ENCODE results near the gene SNAP91.
"Not testable (repeated sequence)": the region's sequence is repeated elsewhere in the genome, so short reads cannot be mapped to it uniquely, and the experiment has no call there.

The SNAP91 gene

DNA sequence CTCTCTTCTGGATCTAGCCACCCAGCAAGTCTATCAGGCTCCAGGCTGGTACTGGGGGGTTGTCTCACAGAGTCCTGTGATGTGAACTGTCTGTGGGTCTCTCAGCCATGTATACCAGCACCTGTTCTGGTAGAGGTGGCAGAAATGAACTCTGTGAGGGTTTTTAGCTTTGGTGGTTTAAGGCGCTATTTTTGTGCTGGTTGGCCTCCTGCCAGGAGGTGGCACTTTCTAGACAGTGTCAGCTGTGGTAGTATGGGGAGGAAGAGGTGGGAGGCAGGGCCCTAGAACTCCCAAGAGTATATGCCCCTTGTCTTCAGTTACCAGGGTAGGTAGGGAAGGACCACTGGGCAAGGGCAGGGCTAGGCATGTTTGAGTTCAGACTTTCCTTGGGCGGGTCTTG, 75.8 kb downstream of the SNAP91 start:
- DNase-seq (ENCODE audit: low read depth), result no peak

DNA sequence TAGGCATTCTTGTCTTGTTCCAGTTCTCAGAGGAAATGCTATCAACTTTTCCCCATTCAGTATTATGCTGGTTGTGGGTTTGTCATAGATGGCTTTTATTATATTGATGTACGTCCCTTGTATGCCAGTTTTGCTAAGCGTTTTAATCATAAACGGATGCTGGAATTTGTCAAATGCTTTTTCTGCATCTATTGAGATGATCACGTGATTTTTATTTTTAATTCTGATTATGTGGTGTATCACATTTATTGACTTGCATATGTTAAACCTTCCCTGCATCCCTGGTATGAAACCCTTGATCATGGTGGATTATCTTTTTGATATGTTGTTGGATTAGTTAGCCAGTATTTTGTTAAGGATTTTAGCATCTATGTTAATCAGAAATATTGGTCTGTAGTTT, 79.0 kb downstream of the SNAP91 start:
- not testable (repeated sequence) for DNase-seq (ENCODE audit: low read depth)

DNA sequence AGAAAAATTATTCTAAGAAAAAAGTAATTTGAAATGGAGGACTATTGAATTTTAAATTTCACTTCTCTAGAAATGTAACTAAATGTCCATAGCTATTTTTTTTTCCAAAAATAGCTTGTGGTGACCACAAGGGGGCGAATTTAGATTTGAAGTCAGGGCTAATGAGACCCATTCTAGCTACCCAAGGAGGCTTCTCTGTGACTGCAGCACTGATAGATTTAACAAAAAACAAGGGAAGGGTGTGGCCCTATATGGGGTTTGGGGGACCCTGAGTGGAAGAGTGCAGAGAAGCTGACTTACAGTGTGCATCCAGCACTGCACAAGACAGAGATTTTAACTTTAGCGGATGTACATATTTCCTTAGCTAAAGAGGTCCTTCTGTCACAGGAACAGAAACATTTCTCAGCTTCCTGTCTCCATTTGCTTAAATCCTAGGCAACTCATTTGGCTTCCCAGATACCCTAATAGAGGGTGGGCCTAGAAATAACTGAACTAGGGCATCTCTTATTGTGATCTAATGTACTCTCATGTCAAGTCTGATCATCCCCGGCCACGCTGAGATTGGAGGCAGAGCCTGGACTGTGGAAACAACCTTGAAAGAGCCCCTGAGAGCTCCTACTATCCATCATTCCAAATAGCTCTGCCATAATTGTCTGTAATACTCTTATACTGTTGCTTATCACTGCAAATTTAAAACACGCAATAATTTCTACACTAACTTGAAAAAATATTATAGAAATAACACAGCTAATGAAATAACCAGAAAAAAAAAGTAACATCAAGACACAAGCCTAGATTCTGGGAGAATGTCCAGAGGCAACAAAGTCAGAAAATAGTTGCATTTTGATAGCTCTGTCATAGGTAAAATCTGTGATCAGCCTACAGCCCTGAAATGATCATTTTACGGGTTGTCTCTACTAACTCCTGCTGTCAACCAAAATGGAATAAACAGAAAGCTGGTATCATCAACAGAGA, 93.6 kb downstream of the SNAP91 start:
- DNase-seq (ENCODE audit: low read depth), result no peak

DNA sequence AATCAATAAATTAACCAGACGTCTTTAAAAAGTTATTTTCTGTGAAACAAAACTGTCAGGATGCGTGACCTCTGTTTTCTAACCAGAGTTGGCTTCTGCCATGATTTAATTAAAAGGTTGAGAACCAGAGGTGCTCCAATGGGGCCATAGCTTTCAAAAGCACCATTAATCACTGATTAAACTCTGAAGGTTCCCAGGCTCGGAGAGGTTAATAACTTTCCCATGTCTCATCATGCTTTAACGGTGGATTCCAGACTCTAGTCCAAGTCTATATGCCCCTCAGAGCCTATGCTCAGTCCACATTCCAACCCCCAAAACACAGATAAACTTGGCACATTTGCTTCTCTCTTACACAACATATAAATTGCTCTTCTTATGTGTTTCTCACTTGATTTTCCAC, 95.5 kb downstream of the SNAP91 start:
- DNase-seq (ENCODE audit: low read depth), result no peak

DNA sequence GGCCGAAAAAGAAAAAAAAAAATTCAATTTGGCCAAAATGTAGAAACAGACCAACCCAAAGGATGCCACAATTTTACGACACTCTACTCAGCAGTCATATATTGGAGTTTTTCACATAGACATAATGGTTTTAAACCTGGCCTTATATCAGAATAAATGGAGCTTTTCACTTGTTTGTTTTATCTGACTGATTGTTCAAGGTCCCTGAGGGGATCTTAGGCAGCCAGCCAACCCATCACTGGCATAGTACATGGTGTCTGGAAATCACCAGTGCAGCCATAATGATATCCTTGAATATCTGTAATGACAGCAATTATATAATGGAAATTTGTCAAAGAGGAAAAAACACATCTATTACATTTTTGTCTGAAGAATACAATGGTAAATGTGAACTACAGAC, 99.7 kb downstream of the SNAP91 start:
- DNase-seq (ENCODE audit: low read depth), result no peak

DNA sequence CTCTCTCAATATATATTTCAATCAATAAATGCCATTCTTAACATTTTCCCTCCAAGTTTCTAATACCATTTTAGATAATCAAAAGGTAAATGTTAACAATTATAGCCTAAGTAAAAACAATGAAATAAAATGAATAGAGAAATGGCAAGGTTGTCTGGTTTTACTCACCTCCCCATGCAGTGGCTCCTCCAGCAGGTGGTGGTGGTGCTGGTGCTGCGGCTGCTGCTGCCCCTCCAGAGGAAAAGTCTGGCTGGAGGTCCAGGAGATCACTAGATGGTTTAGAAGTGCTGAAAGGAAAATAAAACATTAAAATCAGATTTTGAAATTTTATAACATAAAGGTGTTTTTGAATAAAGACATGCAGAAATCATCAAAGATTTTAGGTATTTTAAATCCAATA, 103.4 kb downstream of the SNAP91 start:
- DNase-seq (ENCODE audit: low read depth), result no peak

DNA sequence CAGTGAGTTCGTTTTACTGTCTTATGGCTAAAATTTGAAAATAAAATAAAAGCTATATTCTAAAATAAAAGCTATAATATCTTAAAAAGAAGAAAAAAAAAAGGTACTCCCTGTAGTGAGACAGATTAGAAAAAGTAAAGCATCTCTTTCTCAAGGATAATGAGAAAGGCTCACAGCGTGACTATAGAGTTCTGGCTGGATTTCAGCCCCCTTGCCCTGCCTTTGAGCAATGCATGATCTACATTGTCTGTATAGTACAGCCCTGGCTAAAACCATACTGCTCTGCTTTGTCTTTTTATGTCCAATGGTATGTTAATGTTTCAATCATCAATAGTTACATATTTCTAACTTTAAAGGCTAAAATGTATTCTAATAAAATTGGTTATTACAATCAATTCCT, 105.3 kb downstream of the SNAP91 start:
- no peak for DNase-seq (ENCODE audit: low read depth)

DNA sequence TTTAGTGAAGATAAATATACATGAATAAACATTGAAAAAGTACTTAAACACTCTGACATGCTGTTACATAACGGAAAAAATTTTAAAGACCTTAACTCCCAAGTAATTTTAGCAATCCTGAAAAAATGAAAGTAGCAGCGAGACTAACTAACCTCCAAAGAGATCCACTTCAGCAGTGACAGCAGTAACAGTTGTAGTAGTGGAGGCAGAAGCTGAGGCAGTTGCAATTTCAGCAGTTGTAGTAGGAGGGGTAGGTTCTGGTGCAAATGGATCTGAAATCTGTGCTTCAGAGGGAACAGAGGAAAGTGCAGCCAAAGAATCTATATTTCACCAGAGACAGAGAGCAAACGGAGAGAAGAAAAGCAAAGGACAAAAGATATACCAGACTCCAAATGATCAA, 107.8 kb downstream of the SNAP91 start:
- DNase-seq (ENCODE audit: low read depth), result no peak

DNA sequence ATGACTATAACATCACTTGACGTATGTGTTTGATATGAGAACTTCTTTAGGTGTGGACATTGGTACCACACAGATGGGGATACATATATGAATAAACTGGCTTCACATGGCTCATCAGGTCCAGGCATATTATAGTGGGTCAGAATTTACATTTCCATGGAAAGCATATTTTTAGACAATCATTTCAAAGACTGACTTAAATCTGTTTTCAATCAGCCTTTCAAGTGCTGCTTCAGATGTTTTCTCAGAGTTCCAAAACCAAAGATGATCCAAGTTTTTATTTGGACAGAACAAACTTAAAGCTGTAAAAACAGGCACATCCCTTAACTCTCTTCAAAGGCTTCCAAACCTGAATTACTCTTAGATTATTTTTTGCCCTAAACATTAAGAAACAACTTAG, 108.4 kb downstream of the SNAP91 start:
- no peak for DNase-seq (ENCODE audit: low read depth)

DNA sequence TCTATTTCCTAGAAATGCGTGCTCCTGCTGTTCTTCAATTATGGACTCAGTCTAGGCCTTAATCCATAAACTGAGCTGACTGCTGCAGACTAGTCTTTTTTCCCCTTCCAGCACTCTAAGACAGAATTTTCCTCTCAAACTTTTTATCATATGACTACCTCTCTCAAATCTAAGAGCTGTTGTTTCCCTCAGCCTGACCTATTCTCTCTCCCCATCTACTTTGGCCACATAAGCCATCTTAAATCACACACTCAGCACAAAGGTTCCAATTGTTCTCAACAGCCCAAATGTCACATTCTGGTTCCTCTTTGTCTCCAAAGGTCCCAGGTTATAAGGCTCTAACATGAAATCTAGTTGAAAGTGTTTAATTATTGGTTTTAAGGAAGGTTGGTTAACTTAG, 111.4 kb downstream of the SNAP91 start:
- no peak for DNase-seq (ENCODE audit: low read depth)

DNA sequence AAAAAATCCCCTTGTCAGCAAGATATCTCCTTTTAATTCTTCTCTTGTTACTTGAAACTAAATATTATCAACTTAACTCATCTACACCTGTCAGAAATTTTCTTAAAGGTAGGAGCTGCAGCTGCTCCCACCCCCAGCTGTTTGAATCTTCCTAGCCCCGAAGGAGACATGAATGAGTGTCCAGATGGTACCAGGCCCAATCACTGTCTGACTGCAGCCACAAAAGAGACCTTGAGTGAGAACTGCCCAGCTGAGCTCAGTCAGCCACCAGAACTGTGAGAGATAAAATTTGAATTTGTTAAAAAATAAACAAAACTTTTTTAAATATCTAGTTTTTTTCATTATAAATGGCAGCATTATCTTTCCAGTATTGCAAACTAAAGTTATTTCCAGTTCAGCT, 111.8 kb downstream of the SNAP91 start:
- no peak for DNase-seq (ENCODE audit: low read depth)

DNA sequence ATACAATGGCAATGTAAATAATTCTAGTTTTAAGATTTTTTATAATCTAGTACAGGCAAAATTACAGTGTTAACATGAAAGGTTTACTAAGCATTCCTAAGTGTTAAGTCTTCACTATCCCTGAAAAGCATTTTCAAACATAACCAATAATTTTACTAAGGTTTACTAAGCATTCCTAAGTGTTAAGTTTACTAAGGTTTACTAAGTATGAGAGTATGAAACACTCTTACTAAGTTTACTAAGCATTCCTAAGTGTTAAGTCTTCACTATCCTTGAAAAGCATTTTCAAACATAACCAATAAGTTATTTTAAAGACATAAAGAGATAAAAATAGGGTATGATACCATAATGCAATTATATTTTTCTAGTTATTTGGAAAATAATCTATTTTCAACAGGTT, 114.0 kb downstream of the SNAP91 start:
- no peak for DNase-seq (ENCODE audit: low read depth)

DNA sequence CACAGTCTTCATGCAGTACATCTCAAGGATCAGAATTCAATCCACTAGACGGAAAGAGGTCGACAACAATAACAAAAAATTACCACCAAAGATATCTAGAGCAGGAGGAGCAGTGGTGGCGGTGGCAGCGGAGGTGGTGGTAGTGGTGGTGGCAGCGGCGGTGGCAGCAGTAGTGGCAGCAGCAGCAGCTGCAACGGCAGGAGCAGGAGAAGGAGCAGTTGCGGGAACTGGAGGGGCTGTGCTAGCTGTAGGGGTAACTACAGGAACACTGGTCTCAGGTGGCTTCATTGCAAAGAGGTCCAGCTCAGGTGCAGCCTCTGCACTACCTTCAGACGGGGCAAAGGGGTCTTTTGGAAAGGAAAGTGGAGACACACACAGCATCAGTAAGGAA, 115.5 kb downstream of the SNAP91 start:
- no peak for DNase-seq (ENCODE audit: low read depth)

DNA sequence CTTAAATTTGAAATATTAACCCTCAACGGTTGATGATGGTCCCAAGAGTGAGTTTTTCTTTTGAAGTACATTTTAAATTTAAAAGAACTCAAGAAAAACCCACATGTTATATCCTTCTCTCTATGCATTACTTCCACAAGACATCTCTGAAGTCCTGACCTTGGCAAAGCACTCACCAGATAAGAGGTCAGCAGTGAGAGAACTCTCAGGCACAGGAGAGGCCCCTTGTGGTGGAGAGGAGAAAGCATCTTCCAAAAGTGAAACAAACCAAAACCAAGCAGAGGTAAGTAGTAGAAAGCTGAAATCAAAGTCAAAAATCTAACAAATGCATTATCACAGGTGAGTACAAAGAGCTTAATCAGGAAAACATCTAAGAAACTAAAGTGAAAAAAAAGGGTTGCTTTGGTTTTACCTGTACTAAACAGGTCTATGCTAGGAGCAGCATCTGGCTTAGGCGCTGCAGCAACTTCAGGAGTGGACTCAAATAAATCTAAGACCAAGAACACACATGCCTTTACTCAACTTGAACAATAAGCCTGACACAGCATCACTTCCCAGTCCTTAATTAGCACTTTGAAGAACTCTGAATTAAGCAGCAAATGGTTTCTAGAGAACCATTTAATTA, 116.0 kb downstream of the SNAP91 start:
- no peak for DNase-seq (ENCODE audit: low read depth)

DNA sequence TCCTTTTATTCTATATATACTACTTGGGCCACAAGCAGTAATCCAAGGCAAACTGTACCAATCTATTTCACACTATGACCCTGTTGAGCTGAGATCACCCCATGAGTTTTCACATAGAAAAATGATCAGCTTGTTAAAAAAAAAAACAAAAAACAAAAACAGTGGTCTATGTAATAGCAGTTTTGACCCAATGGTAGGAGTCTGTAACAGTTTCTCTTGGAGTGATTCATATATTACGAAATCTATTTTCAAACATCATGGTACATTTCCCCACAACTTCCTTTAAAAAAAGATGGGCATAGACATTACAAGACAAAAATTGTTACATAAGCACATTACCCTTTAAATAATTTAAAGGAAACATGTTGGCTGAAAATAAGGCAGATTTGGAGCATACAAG, 118.5 kb downstream of the SNAP91 start:
- DNase-seq (ENCODE audit: low read depth), result no peak

DNA sequence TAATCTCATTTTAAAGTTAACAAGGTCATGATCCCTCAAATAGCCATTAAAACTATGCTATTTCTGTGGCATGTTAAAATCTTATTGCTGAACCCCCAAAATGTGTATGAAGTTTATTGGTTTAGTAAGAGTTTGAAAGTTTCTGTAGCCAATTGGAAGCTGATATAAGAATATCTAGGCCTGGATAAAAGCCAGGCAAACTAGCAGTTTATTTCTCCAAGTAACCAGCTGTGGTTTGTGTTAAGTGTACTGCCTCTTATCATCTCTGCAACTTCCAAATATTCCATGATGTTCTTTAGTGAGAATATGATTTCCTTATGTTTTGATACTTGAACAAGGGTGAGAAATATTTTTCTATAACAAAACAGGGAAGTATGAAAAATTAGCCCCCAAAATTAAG, 119.8 kb downstream of the SNAP91 start:
- DNase-seq (ENCODE audit: low read depth), result no peak

DNA sequence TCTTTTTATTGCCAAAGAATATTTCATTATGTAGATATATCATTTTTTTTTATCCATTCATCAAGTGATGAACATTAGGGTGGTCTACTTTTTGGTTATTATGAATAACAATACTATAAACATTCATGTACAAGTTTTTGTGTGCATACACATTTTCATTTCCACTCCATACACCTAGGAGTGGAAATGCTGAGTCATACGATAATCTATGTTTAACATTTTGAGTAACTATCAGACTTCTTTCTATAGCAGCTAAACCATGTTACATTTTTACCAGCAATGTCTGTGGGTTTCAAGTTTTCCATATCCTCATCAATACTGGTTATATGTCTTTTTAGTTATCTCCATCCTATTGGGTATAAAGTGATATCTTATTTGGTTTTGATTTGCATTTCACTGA, 130.8 kb downstream of the SNAP91 start:
- DNase-seq (ENCODE audit: low read depth), result no peak

DNA sequence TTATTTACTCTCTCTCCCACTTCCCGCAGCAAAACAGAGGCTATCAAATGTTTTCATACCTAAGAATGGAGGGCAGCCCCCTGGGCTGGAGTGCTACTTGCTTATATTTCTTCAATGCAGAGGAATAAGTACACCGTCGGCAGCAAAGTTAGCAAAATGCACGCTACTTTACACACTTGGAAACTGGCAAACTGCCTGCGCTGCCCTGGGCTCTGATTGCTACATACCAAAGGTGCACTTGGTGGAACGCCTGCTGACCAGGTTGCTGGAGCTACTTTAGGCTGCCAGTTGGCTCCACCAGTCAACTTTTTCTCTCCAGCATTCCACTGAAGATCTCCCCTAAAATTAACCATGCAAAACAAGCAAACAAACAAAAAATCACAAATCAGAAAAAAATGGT, 134.1 kb downstream of the SNAP91 start:
- DNase-seq (ENCODE audit: low read depth), result no peak

DNA sequence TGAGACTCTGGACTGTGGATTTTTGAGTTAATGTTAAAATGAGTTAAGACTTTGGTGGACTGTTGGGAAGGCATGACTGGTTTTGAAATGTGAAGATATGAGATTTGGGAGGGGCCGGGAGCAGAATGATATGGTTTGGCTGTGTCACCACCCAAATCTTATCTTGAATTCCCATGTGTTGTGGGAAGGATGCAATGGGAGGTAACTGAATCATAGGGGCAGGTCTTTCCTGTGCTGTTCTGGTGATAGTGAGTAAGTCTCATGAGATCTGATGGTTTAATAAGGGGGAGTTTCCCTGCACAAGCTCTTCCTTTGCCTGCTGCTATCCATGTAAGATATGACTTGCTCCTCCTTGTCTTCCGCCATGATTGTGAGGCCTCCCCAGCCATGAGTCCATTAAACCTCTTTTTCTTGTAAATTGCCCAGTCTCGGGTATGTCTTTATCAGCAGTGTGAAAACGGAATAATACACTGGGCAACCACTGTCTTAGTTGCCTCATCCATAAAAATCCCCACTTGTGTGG, 137.2 kb downstream of the SNAP91 start:
- DNase-seq (ENCODE audit: low read depth), result not testable (repeated sequence)

DNA sequence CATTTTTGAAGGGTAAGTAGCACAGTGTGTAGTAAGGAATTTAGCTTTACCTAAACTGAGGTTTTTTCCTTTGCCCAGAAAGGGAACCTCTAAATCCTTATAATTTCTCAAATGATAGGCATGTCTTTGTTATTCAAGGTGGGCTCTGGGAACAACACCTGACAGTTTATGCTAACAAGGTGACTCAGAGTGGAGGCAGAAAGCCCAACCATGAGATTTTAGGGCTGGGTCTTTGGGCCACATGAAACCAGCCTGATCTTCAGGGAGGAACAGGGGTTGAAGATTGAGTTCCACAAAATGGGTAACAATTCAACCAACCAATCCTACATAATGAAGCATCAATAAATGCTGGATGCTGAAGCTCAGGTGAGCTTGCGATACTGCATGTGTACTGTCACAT, 149.9 kb downstream of the SNAP91 start:
- no peak for DNase-seq (ENCODE audit: low read depth)

DNA sequence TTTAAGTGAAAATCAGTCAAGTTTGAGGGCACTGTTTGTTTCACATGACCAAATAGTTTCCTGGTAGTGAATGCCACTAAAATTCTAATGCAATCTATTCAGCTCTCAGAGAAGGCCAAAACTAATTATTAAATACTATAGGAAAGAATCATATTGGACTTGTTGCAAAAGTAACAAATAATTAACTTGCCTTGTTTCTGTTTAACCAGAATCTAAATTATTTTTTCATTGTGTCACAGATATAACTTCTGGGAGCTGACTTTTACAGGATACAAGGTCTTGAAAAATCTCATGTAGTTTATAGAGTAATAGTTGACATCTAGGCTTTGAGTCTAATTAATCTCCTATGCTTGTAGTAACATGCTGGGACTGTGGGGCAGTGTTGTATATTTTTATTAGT, 152.0 kb downstream of the SNAP91 start:
- DNase-seq (ENCODE audit: low read depth), result no peak

DNA sequence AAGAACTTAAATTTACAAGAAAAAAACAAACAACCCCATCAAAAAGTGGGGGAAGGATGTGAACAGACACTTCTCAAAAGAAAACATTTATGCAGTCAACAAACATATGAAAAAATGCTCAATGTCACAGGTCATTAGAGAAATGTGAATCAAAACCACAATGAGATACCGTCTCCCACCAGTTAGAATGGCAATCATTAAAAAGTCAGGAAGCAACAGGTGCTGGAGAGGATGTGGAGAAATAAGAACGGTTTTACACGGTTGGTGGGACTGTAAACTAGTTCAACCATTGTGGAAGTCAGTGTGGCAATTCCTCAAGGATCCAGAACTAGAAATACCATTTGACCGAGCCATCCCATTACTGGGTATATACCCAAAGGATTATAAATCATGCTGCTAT, 157.2 kb downstream of the SNAP91 start:
- DNase-seq (ENCODE audit: low read depth), result not testable (repeated sequence)

DNA sequence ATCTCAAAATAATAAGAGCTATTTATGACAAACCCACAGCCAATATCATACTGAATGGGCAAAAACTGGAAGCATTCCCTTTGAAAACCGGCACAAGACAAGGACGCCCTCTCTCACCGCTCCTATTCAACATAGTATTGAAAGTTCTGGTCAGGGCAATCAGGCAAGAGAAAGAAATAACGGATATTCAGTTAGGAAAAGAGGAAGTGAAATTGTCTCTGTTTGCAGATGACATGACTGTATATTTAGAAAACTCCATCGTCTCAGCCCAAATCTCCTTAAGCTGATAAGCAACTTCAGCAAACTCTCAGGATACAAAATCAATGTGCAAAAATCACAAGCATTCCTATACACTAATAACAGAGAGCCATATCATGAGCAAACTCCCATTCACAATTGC, 158.4 kb downstream of the SNAP91 start:
- not testable (repeated sequence) for DNase-seq (ENCODE audit: low read depth)
